Gastroesophageal sphincter (tissue), 4 donors: ENCODE results near the gene PTPRD. TPM values are rescaled to one million over a fixed set of nuclear protein-coding genes. Genes with fewer than 3 reads are reported as not detected.
"Not testable (repeated sequence)": the region's sequence is repeated elsewhere in the genome, so short reads cannot be mapped to it uniquely, and the experiment has no call there.

Source experiments
- ATAC-seq: fragments of 150-250 bp; one replicate; pipeline ENCODE4 v1.9.1; 2016; ENCODE audit warnings: mild to moderate bottlenecking, moderate library complexity
- H3K27ac ChIP-seq, 4 donors: fragments of 200-600 bp; sonication (generic) in 3 of 4; 1 replicate in 3 of 4; 2 replicates in 1 of 4; pipeline ENCODE4 v1.5.1; 2016 to 2019
- H3K27me3 ChIP-seq: fragments of 200-600 bp; sonication (generic); one replicate; pipeline ENCODE4 v1.5.1; 2019
- H3K36me3 ChIP-seq, 2 donors: fragments of 200-600 bp; sonication (generic); one replicate each; pipeline ENCODE4 v1.5.1; 2019; ENCODE audit warnings: control low read depth in 1 of 2
- H3K4me1 ChIP-seq, 3 donors: fragments of 200-600 bp; sonication (generic); 1 replicate in 2 of 3; 2 replicates in 1 of 3; pipeline ENCODE4 v1.5.1; 2016 to 2019; ENCODE audit warnings: control low read depth in 2 of 3
- H3K4me3 ChIP-seq, 2 donors: fragments of 200-600 bp; sonication (generic); one replicate each; pipeline ENCODE4 v1.5.1; 2019; ENCODE audit warnings: mild to moderate bottlenecking in 1 of 2, moderate library complexity in 1 of 2
- H3K9me3 ChIP-seq, 3 donors: fragments of 200-600 bp; sonication (generic); one replicate each; pipeline ENCODE4 v1.5.1; 2017 to 2019; ENCODE audit warnings: control low read depth in 2 of 3
- CTCF ChIP-seq, 4 experiments: fragments of 200-600 bp in 2 of 4; fragments of 450-650 bp in 2 of 4; sonication (generic) in 1 of 4; IDR thresholded peaks; one replicate each; pipeline ENCODE4 v1.5.1; 2017 to 2019; ENCODE audit warnings: antibody characterized with exemption in 4 of 4, mild to moderate bottlenecking in 2 of 4, moderate library complexity in 2 of 4
- EP300 ChIP-seq: sonication (generic); formaldehyde crosslinking; IDR thresholded peaks from one replicate; pipeline ENCODE4 v1.6.1; 2017; ENCODE audit warnings: antibody characterized with exemption, mild to moderate bottlenecking
- POLR2A ChIP-seq, 2 donors: fragments of 450-650 bp; IDR thresholded peaks; one replicate each; pipeline ENCODE4 v1.6.1; 2017; ENCODE audit warnings: antibody characterized with exemption in 2 of 2, mild to moderate bottlenecking in 2 of 2, moderate library complexity in 1 of 2
- POLR2AphosphoS5 ChIP-seq: sonication (generic); formaldehyde crosslinking; IDR thresholded peaks from one replicate; pipeline ENCODE4 v1.6.1; 2017; ENCODE audit warnings: antibody characterized with exemption
- WGBS, 2 donors: methylation state at CpG; one replicate each; pipeline ENCODE4 v1.1.5; 2018; ENCODE audit warnings: low coverage in 1 of 2; 5-methylcytosine and 5-hydroxymethylcytosine counted together
- total RNA-seq, 4 donors: library from RNA; depleted of rRNA; stranded (reverse); fragments of >200 nt; gene quantifications; one replicate each; pipeline ENCODE4 v1.1.0, GENCODE V29; 2016

The PTPRD gene
- total RNA-seq, 4 donors from 2014 or later: 3.5 to 53.9 (median 15.8) TPM

- no peak for ATAC-seq
- H3K27ac ChIP-seq: no peak overlapping the region
- H3K27me3 ChIP-seq: peaks cover 3% of the 10 kb centered on the region
These were observed 1672.2 kb downstream of the PTPRD start for GRCh38 chr9:8940650-8941049.

GRCh38 chr9:8926461-8926860, 1686.3 kb downstream of the PTPRD start:
- 100% methylated on average over 1 of the region's 1 CpG for WGBS, 2 donors
- H3K36me3 ChIP-seq: no peaks in the 10 kb centered on the region
- no peaks in the 10 kb centered on the region for H3K27me3 ChIP-seq
- ATAC-seq: no peak
- TF ChIP-seq CTCF (IDR thresholded peaks at IDR 0.05): no peak
- no peak for TF ChIP-seq POLR2A (IDR thresholded peaks at IDR 0.05)
- no peak for TF ChIP-seq POLR2AphosphoS5
- TF ChIP-seq EP300: no peak
- no peak overlapping the region for H3K27ac ChIP-seq
- H3K9me3 ChIP-seq: no peaks in the 10 kb centered on the region
- no peaks in the 10 kb centered on the region for H3K4me1 ChIP-seq
- H3K4me3 ChIP-seq: no peak overlapping the region

More at GRCh38 chr9:8940650-8941049, 1672.2 kb downstream of the PTPRD start:
- Histone ChIP-seq H3K4me1 (no peaks in the 10 kb centered on the region), H3K36me3 (no peaks in the 10 kb centered on the region), H3K9me3 (peaks cover 0 to 3% (median 0%) of the 10 kb centered on the region in 3 donors), H3K4me3 (no peak overlapping the region)
- TF ChIP-seq POLR2A (IDR thresholded peaks at IDR 0.05): no peak
- no peak for TF ChIP-seq POLR2AphosphoS5
- TF ChIP-seq CTCF (IDR thresholded peaks at IDR 0.05): no peak
- TF ChIP-seq EP300: no peak

GRCh38 chr9:8924562-8924961, 1688.2 kb downstream of the PTPRD start:
- Histone ChIP-seq H3K27ac (no peak overlapping the region), H3K36me3 (no peaks in the 10 kb centered on the region), H3K4me1 (no peaks in the 10 kb centered on the region), H3K27me3 (no peaks in the 10 kb centered on the region), H3K9me3 (no peaks in the 10 kb centered on the region), H3K4me3 (no peak overlapping the region)
- no peak for ATAC-seq
- 93 to 94% methylated on average over 2 of the region's 2 CpGs for WGBS, 2 donors
- TF ChIP-seq EP300: no peak
- TF ChIP-seq CTCF (IDR thresholded peaks at IDR 0.05): no peak
- no peak for TF ChIP-seq POLR2AphosphoS5
- no peak for TF ChIP-seq POLR2A (IDR thresholded peaks at IDR 0.05)

- 95 to 96% methylated on average over 14 to 15 of the region's 19 CpGs for WGBS, 2 donors
- not testable (repeated sequence) for ATAC-seq, H3K27ac ChIP-seq, H3K27me3 ChIP-seq, H3K36me3 ChIP-seq, H3K4me1 ChIP-seq, H3K4me3 ChIP-seq, H3K9me3 ChIP-seq
These were observed 1692.2 kb downstream of the PTPRD start for GRCh38 chr9:8920478-8921183.

GRCh38 chr9:8917956-8918739, 1694.7 kb downstream of the PTPRD start:
- Histone ChIP-seq H3K36me3 (no peaks in the 10 kb centered on the region), H3K4me1 (no peaks in the 10 kb centered on the region), H3K9me3 (no peaks in the 10 kb centered on the region), H3K4me3 (no peak overlapping the region), H3K27me3 (no peaks in the 10 kb centered on the region), H3K27ac (no peak overlapping the region)
- TF ChIP-seq EP300: no peak
- no peak for TF ChIP-seq CTCF (IDR thresholded peaks at IDR 0.05)
- TF ChIP-seq POLR2A (IDR thresholded peaks at IDR 0.05): no peak
- no peak for TF ChIP-seq POLR2AphosphoS5
- WGBS, 2 donors: 74 to 87% methylated on average over 6 of the region's 7 CpGs
- ATAC-seq: no peak
